GM21390 (cell line): ENCODE results near the gene RFX8.
"Not testable (repeated sequence)": the region's sequence is repeated elsewhere in the genome, so short reads cannot be mapped to it uniquely, and the experiment has no call there.

Experiments
- ATAC-seq: cut with Tn5 transposase; IDR thresholded peaks from one replicate; pipeline ENCODE4 v1.9.1; 2021; ENCODE audit not compliant: unreplicated experiment

Gene RFX8

GRCh38 chr2:101354420-101355311, 120.2 kb downstream of the RFX8 start:
- no peak for ATAC-seq

GRCh38 chr2:101352631-101353030, 122.3 kb downstream of the RFX8 start:
- not testable (repeated sequence) for ATAC-seq

- ATAC-seq: no peak
Observed at GRCh38 chr2:101351207-101351606, 123.7 kb downstream of the RFX8 start.

GRCh38 chr2:101349893-101350662, 124.8 kb downstream of the RFX8 start:
- ATAC-seq: no peak

GRCh38 chr2:101348883-101349282, 126.0 kb downstream of the RFX8 start:
- ATAC-seq: no peak
